ENCODE measurements around the gene PAQR4.

DNA sequence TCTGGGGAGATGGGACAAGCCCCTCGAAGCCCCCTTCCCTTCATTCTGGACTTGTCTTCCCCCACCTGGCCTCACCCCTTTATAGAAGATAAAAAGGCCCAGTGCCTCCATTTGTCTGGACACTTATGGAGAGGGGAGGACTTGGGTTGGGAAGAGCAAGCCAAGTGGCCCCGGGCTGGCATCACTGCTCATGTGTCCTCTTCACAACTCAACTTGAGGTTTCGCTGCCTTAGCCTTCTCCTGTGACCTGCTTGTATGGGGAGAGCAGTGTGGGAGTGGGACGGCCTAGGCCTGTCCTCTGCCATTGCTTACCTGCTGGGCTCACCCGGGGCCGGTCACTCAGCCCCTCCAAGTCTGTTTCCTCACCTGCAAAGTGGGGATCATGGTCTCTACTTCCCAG, 1.4 kb downstream of the PAQR4 start:
- no peak for TF ChIP-seq EZH2 (IDR thresholded peaks at IDR 0.05; ENCODE audit: borderline replicate concordance, low read length)
- TF ChIP-seq, protein P1, sequence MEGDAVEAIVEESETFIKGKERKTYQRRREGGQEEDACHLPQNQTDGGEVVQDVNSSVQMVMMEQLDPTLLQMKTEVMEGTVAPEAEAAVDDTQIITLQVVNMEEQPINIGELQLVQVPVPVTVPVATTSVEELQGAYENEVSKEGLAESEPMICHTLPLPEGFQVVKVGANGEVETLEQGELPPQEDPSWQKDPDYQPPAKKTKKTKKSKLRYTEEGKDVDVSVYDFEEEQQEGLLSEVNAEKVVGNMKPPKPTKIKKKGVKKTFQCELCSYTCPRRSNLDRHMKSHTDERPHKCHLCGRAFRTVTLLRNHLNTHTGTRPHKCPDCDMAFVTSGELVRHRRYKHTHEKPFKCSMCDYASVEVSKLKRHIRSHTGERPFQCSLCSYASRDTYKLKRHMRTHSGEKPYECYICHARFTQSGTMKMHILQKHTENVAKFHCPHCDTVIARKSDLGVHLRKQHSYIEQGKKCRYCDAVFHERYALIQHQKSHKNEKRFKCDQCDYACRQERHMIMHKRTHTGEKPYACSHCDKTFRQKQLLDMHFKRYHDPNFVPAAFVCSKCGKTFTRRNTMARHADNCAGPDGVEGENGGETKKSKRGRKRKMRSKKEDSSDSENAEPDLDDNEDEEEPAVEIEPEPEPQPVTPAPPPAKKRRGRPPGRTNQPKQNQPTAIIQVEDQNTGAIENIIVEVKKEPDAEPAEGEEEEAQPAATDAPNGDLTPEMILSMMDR (IDR thresholded peaks at IDR 0.05; ENCODE audit: low read length) = no peak

All from OCI-LY1 (cell line).